ENCODE measurements around the gene ITGB7.

DNA sequence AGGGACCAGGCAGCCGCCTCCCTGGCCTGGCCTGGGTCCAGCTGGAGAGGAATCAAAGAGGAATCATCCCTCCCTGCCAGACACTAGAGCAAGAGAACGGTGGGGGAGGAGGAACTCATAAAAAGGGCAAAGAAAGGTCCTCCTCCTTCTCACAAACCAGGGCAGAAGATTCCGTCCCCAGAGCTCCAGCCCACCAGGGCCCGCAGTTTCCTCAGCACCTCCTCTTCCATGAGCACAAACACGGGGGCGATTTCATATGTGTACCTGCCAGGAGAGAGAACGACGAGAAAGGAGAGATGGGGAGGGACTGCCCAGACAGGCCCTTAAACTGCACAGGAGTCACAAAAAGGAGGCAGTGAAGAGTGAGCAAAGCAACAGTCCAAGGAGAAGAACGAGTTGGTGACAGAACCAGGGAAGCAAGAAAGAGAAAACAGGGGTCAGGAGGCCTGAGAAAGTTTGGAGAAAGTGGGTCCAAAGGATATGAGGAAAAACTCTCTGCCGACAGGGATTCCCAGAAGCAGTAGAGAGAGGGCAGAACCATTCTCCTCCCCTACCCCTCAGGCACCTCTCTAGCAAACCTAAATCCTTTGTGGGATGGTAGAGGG is 35.2 kb downstream of the ITGB7 start:
- TF ChIP-seq, protein P1, sequence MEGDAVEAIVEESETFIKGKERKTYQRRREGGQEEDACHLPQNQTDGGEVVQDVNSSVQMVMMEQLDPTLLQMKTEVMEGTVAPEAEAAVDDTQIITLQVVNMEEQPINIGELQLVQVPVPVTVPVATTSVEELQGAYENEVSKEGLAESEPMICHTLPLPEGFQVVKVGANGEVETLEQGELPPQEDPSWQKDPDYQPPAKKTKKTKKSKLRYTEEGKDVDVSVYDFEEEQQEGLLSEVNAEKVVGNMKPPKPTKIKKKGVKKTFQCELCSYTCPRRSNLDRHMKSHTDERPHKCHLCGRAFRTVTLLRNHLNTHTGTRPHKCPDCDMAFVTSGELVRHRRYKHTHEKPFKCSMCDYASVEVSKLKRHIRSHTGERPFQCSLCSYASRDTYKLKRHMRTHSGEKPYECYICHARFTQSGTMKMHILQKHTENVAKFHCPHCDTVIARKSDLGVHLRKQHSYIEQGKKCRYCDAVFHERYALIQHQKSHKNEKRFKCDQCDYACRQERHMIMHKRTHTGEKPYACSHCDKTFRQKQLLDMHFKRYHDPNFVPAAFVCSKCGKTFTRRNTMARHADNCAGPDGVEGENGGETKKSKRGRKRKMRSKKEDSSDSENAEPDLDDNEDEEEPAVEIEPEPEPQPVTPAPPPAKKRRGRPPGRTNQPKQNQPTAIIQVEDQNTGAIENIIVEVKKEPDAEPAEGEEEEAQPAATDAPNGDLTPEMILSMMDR (IDR thresholded peaks at IDR 0.05): no peak
- peak; percentile 81 for TF ChIP-seq NFIC (IDR thresholded peaks at IDR 0.05; ENCODE audit: borderline replicate concordance)
- no peak for TF ChIP-seq GABPA (IDR thresholded peaks at IDR 0.05; ENCODE audit: low read depth)
